Retinal pigment epithelial cell (primary cell): ENCODE data around the gene MMAB.
A peak's percentile ranks its signal among the peaks of the same experiment; 100 is the strongest.

Experiments
- DNase-seq: peaks from one replicate; pipeline ENCODE4 v3.0.0-alpha.2; 2010; ENCODE audit warnings: low read depth
- H3K4me3 ChIP-seq: 2 replicates; pipeline ENCODE4 v1.5.1; 2011; ENCODE audit warnings: mild to moderate bottlenecking, low read length, control low read depth, moderate library complexity
- CTCF ChIP-seq: conservative IDR thresholded peaks from 2 replicates; pipeline ENCODE4 v1.5.1; 2011; ENCODE audit warnings: low read depth, low read length, control low read depth, inconsistent platforms

The MMAB gene

GRCh38 chr12:109615556-109616229 is 42.4 kb upstream of the MMAB start:
- no peak for TF ChIP-seq CTCF
- no peak for DNase-seq
- no peak overlapping the region for H3K4me3 ChIP-seq

- no peak for TF ChIP-seq CTCF
- no peak overlapping the region for H3K4me3 ChIP-seq
- DNase-seq: no peak
These were observed 40.5 kb upstream of the MMAB start for GRCh38 chr12:109613649-109614455.

GRCh38 chr12:109612975-109613502 is 39.7 kb upstream of the MMAB start:
- peak; percentile 36 for TF ChIP-seq CTCF
- H3K4me3 ChIP-seq: no peak overlapping the region
- no peak for DNase-seq

GRCh38 chr12:109612003-109612402 is 38.7 kb upstream of the MMAB start:
- DNase-seq: no peak
- no peak overlapping the region for H3K4me3 ChIP-seq
- TF ChIP-seq CTCF: no peak

- no peak for TF ChIP-seq CTCF
- no peak overlapping the region for H3K4me3 ChIP-seq
- DNase-seq: no peak
These were observed 37.9 kb upstream of the MMAB start for GRCh38 chr12:109611223-109611622.

GRCh38 chr12:109610523-109610922 is 37.2 kb upstream of the MMAB start:
- no peak for DNase-seq
- no peak overlapping the region for H3K4me3 ChIP-seq

More at GRCh38 chr12:109610523-109610922, 37.2 kb upstream of the MMAB start:
- TF ChIP-seq CTCF: no peak
